ENCODE measurements around the gene SMURF2.

DNA sequence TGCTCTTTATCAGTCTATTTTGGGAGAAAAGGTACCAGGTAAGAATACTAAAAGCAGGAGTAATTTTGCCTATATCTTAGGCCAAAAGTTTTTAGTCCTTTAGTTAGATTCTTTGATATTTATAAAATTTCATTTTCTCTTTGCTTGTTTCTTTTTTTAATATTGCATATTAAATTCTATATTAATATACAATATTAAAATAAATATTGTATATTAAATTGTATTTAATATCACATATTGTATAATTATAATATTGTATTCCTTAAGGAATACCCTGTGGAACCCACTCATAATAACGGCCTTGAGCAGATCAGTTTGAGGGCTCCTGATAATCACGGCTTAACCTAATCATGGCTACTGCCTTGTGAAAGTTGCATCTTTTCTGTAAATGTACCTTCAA is 153.4 kb downstream of the SMURF2 start:
- TF ChIP-seq CTCF (conservative IDR thresholded peaks at IDR 0.05; ENCODE audit: low read depth, low read length): no peak
- TF ChIP-seq EZH2 (IDR thresholded peaks at IDR 0.05; ENCODE audit: borderline replicate concordance, low read depth, low read length, poor library complexity, severe bottlenecking): no peak

Measured in A673 (cell line).